GM06990 (cell line): Measurements from ENCODE around the gene SLC6A17.

Experiments used
- DNase-seq: peaks from one replicate; pipeline ENCODE4 v3.0.0-alpha.2; 2011; ENCODE audit not compliant: insufficient read length; ENCODE audit errors: extremely low read depth
- H3K27me3 ChIP-seq: replicated peaks from 2 replicates; pipeline ENCODE4 v1.6.0; 2011; ENCODE audit warnings: low read length; ENCODE audit not compliant: control insufficient read depth, insufficient read depth
- H3K36me3 ChIP-seq: 2 replicates; pipeline ENCODE4 v1.5.1; 2011; ENCODE audit warnings: low read length; ENCODE audit not compliant: control insufficient read depth, insufficient read depth
- H3K4me3 ChIP-seq: replicated peaks from 2 replicates; pipeline ENCODE4 v1.5.1; 2011; ENCODE audit warnings: low read depth, mild to moderate bottlenecking, control low read depth, low read length
- TF ChIP-seq, protein P1 (sequence below): IDR thresholded peaks from 2 replicates; pipeline ENCODE4 v1.5.1; 2011; ENCODE audit warnings: low read length, control low read depth, mild to moderate bottlenecking, inconsistent platforms; ENCODE audit not compliant: insufficient read depth, poor library complexity, severe bottlenecking

The SLC6A17 gene

DNA sequence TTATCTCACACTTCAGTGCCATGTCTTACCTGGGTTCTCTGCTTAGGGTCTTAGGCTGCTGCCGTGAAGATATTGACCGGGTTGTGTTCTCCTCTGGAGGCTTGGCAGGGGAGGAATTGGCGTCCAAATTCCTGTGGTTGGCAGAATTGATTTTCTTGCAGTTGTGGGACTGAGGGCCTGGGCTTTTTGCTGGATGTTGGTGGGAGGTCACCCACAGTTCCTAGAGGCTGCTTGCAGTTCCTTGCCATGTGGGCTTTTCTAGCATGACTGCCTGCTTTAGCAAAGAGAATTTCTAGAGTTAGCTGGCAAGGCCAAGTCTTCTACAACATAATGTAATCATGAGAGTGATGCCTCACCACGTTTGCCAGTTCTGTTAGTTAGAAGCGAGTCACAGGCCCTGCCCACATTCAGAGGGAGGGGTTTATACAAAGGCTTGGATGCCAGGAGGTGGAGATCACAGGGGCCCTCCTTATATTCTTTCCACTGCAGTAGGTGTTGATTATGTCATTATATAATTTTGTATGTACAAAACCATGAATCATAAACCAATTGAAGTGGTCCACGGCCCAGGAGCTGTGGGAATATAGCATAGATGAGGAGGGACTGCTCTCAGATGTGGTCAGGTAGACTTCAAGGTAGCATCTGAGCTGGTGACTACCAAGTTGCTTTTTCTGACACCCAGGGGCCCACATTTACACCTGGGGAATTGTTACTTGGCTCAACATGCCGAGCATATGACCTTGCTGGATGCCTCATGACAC lies 31.5 kb upstream of the SLC6A17 start:
- H3K4me3 ChIP-seq, result no peak overlapping the region
- H3K27me3 ChIP-seq, result peaks cover 5% of the 10 kb centered on the region
- H3K36me3 ChIP-seq, result no peaks in the 10 kb centered on the region
- TF ChIP-seq, protein P1, sequence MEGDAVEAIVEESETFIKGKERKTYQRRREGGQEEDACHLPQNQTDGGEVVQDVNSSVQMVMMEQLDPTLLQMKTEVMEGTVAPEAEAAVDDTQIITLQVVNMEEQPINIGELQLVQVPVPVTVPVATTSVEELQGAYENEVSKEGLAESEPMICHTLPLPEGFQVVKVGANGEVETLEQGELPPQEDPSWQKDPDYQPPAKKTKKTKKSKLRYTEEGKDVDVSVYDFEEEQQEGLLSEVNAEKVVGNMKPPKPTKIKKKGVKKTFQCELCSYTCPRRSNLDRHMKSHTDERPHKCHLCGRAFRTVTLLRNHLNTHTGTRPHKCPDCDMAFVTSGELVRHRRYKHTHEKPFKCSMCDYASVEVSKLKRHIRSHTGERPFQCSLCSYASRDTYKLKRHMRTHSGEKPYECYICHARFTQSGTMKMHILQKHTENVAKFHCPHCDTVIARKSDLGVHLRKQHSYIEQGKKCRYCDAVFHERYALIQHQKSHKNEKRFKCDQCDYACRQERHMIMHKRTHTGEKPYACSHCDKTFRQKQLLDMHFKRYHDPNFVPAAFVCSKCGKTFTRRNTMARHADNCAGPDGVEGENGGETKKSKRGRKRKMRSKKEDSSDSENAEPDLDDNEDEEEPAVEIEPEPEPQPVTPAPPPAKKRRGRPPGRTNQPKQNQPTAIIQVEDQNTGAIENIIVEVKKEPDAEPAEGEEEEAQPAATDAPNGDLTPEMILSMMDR, result no peak
- DNase-seq, result no peak

- Histone ChIP-seq H3K4me3 (no peak overlapping the region), H3K36me3 (no peaks in the 10 kb centered on the region), H3K27me3 (peaks cover 5% of the 10 kb centered on the region)
- TF ChIP-seq, protein P1, result no peak
- no peak for DNase-seq
Measured at GRCh38 chr1:110119843-110120242, 30.5 kb upstream of the SLC6A17 start.

GRCh38 chr1:110120960-110121561 lies 29.2 kb upstream of the SLC6A17 start:
- DNase-seq, result no peak
- no peaks in the 10 kb centered on the region; the same call in none of the 2 replicates for H3K27me3 ChIP-seq
- no peak overlapping the region for H3K4me3 ChIP-seq
- TF ChIP-seq, protein P1, result no peak
- H3K36me3 ChIP-seq, result no peaks in the 10 kb centered on the region

GRCh38 chr1:110123224-110123623 lies 27.1 kb upstream of the SLC6A17 start:
- DNase-seq, result no peak
- H3K36me3 ChIP-seq, result no peaks in the 10 kb centered on the region
- H3K27me3 ChIP-seq, result no peaks in the 10 kb centered on the region
- TF ChIP-seq, protein P1, result no peak
- no peak overlapping the region for H3K4me3 ChIP-seq

DNA sequence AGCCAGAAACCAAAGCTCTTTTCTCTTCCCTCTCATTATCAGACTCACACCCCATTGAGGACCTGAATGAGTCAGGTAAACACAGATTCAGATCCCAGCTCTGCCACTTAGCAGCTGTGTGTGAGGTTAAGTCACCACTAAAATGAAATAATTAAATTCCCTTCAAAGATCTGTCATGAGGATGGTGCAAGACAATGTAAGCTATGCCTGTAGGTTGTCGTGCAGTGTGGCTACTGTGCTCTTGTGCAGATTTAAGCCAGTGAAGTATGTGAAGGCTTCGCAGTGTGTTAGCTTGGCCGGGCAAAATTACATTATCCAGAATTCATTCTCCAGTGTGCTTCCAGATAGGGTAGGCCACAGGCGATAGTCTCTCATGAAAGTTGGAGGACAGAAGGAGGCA lies 24.5 kb upstream of the SLC6A17 start:
- Histone ChIP-seq H3K36me3 (no peaks in the 10 kb centered on the region), H3K27me3 (no peaks in the 10 kb centered on the region; the same call in 1 of the 2 replicates), H3K4me3 (no peak overlapping the region)
- TF ChIP-seq, protein P1, result no peak
- DNase-seq, result no peak
